Right renal cortex interstitium (tissue), 3 donors: ENCODE data around the gene LY6G5C. TPM values are rescaled to one million over a fixed set of nuclear protein-coding genes. Genes with fewer than 3 reads are reported as not detected.

Experiments used
- polyA plus RNA-seq, 3 donors: library from polyadenylated mRNA; unstranded; fragments of 120-200 nt; gene quantifications; one replicate each; pipeline ENCODE4 v1.2.1, GENCODE V29; 2013; ENCODE audit not compliant: insufficient read length in 3 of 3

The LY6G5C gene
- polyA plus RNA-seq, 3 donors = 2.4 to 3.2 (median 2.5) TPM

Other genes starting within 250 kb of the LY6G5C start
- 1 to 10 TPM; 1.0 to 1.4 (median 1.2) TPM for gene MICB, start 182.9 kb downstream of the LY6G5C start, polyA plus RNA-seq
- 10 to 100 TPM; 13.6 to 24.1 (median 17.7) TPM for gene MCCD1, start 152.1 kb downstream of the LY6G5C start, polyA plus RNA-seq
- gene DDX39B, start 139.1 kb downstream of the LY6G5C start, polyA plus RNA-seq = 100 to 1,000 TPM; 509 to 546 (median 538) TPM
- gene ATP6V1G2, start 134.5 kb downstream of the LY6G5C start, polyA plus RNA-seq = 1 to 10 TPM; 5.7 to 7.5 (median 7.3) TPM
- gene NFKBIL1, start 133.5 kb downstream of the LY6G5C start, polyA plus RNA-seq = 10 to 100 TPM; 17.6 to 19.3 (median 19.1) TPM
- under 1 TPM; 0.13 to 0.15 (median 0.14) TPM for gene LTA, start 108.8 kb downstream of the LY6G5C start, polyA plus RNA-seq
- gene TNF, start 105.5 kb downstream of the LY6G5C start, polyA plus RNA-seq = under 1 TPM; 0.16 to 0.31 (median 0.19) TPM
- gene LTB, start 98.6 kb downstream of the LY6G5C start, polyA plus RNA-seq = 1 to 10 TPM in 2 of 3 donors, under 1 TPM in 1; 0.89 to 1.4 (median 1.2) TPM
- gene LST1, start 94.8 kb downstream of the LY6G5C start, polyA plus RNA-seq = 1 to 10 TPM; 4.9 to 6.5 (median 5.2) TPM
- under 1 TPM in 1 of 3 donors, not detected in 2; 0.16 TPM for gene NCR3, start 88.1 kb downstream of the LY6G5C start, polyA plus RNA-seq
- 10 to 100 TPM; 87.4 to 99.7 (median 94.8) TPM for gene AIF1, start 65.8 kb downstream of the LY6G5C start, polyA plus RNA-seq
- 100 to 1,000 TPM; 131 to 142 (median 140) TPM for gene PRRC2A, start 60.4 kb downstream of the LY6G5C start, polyA plus RNA-seq
- 100 to 1,000 TPM; 212 to 228 (median 226) TPM for gene BAG6, start 28.4 kb downstream of the LY6G5C start, polyA plus RNA-seq
- 100 to 1,000 TPM in 2 of 3 donors, 10 to 100 TPM in 1; 91.6 to 131 (median 120) TPM for gene APOM, start 25.2 kb downstream of the LY6G5C start, polyA plus RNA-seq
- gene C6orf47, start 20.3 kb downstream of the LY6G5C start, polyA plus RNA-seq = 10 to 100 TPM; 19.4 to 20.7 (median 20.4) TPM
- gene GPANK1, start 16.1 kb downstream of the LY6G5C start, polyA plus RNA-seq = 10 to 100 TPM; 29.5 to 31.0 (median 30.8) TPM
- 100 to 1,000 TPM; 234 to 239 (median 236) TPM for gene CSNK2B, start 15.0 kb downstream of the LY6G5C start, polyA plus RNA-seq
- gene LY6G5B, start 11.1 kb downstream of the LY6G5C start, polyA plus RNA-seq = 10 to 100 TPM; 10.4 to 15.6 (median 12.0) TPM
- 10 to 100 TPM; 54.8 to 57.3 (median 55.2) TPM for gene ABHD16A, start 22.3 kb upstream of the LY6G5C start, polyA plus RNA-seq
- 1 to 10 TPM in 1 of 3 donors, under 1 TPM in 2; 0.44 to 1.5 (median 0.98) TPM for gene LY6G6F, start 25.8 kb upstream of the LY6G5C start, polyA plus RNA-seq
- gene LY6G6D, start 34.3 kb upstream of the LY6G5C start, polyA plus RNA-seq = under 1 TPM in 1 of 3 donors, not detected in 2; 0.34 TPM
- gene LY6G6C, start 40.7 kb upstream of the LY6G5C start, polyA plus RNA-seq = under 1 TPM; 0.18 to 0.28 (median 0.22) TPM
- gene MPIG6B, start 42.3 kb upstream of the LY6G5C start, polyA plus RNA-seq = 1 to 10 TPM; 1.1 to 2.3 (median 1.4) TPM
- 100 to 1,000 TPM; 157 to 166 (median 162) TPM for gene DDAH2, start 48.2 kb upstream of the LY6G5C start, polyA plus RNA-seq
- 100 to 1,000 TPM; 313 to 334 (median 325) TPM for gene CLIC1, start 55.5 kb upstream of the LY6G5C start, polyA plus RNA-seq
- 10 to 100 TPM; 13.8 to 16.7 (median 15.3) TPM for gene MSH5, start 58.9 kb upstream of the LY6G5C start, polyA plus RNA-seq
- gene SAPCD1, start 81.6 kb upstream of the LY6G5C start, polyA plus RNA-seq = 1 to 10 TPM; 2.1 to 7.4 (median 6.0) TPM
- gene VWA7, start 96.3 kb upstream of the LY6G5C start, polyA plus RNA-seq = 1 to 10 TPM; 6.8 to 9.4 (median 8.5) TPM
- gene VARS1, start 114.7 kb upstream of the LY6G5C start, polyA plus RNA-seq = 10 to 100 TPM; 57.2 to 59.4 (median 58.1) TPM
- gene LSM2, start 125.9 kb upstream of the LY6G5C start, polyA plus RNA-seq = 10 to 100 TPM; 86.8 to 93.1 (median 87.3) TPM
- 1 to 10 TPM; 4.1 to 4.3 (median 4.3) TPM for gene HSPA1L, start 134.2 kb upstream of the LY6G5C start, polyA plus RNA-seq
- gene HSPA1A, start 134.5 kb upstream of the LY6G5C start, polyA plus RNA-seq = 100 to 1,000 TPM in 1 of 3 donors, 10 to 100 TPM in 2; 83.5 to 115 (median 87.1) TPM
- 100 to 1,000 TPM; 112 to 164 (median 134) TPM for gene HSPA1B, start 146.7 kb upstream of the LY6G5C start, polyA plus RNA-seq
- gene NEU1, start 181.8 kb upstream of the LY6G5C start, polyA plus RNA-seq = 10 to 100 TPM; 69.0 to 89.7 (median 77.5) TPM
- 10 to 100 TPM; 34.7 to 45.8 (median 43.8) TPM for gene SLC44A4, start 197.9 kb upstream of the LY6G5C start, polyA plus RNA-seq
- gene EHMT2, start 216.6 kb upstream of the LY6G5C start, polyA plus RNA-seq = 10 to 100 TPM; 67.9 to 74.0 (median 68.5) TPM
- 10 to 100 TPM; 23.5 to 27.3 (median 25.5) TPM for gene ZBTB12, start 221.0 kb upstream of the LY6G5C start, polyA plus RNA-seq
- gene C2, start 246.7 kb upstream of the LY6G5C start, polyA plus RNA-seq = 1 to 10 TPM; 3.3 to 4.3 (median 4.0) TPM